ENCODE results near the gene ARHGAP23.

Gene ARHGAP23

GRCh38 chr17:38549285-38549684, 121.0 kb downstream of the ARHGAP23 start:
- DNase-seq (ENCODE audit: low read depth), result no peak

GRCh38 chr17:38550661-38551060, 122.4 kb downstream of the ARHGAP23 start:
- peak; percentile 80 for DNase-seq (ENCODE audit: low read depth)

- no peak for DNase-seq (ENCODE audit: low read depth)
These were observed 122.9 kb downstream of the ARHGAP23 start for GRCh38 chr17:38551121-38551520.

GRCh38 chr17:38552343-38552742, 124.1 kb downstream of the ARHGAP23 start:
- DNase-seq (ENCODE audit: low read depth), result no peak

GRCh38 chr17:38554430-38555350, 126.4 kb downstream of the ARHGAP23 start:
- DNase-seq (ENCODE audit: low read depth), result no peak

GRCh38 chr17:38556239-38556638, 128.0 kb downstream of the ARHGAP23 start:
- DNase-seq (ENCODE audit: low read depth), result no peak

GRCh38 chr17:38557396-38557795, 129.1 kb downstream of the ARHGAP23 start:
- DNase-seq (ENCODE audit: low read depth), result no peak

GRCh38 chr17:38557836-38558727, 129.8 kb downstream of the ARHGAP23 start:
- DNase-seq (ENCODE audit: low read depth), result peak; percentile 85

GRCh38 chr17:38558728-38559050, 130.4 kb downstream of the ARHGAP23 start:
- DNase-seq (ENCODE audit: low read depth), result no peak

- no peak for DNase-seq (ENCODE audit: low read depth)
These were observed 131.0 kb downstream of the ARHGAP23 start for GRCh38 chr17:38559051-38559879.

GRCh38 chr17:38559880-38560230, 131.6 kb downstream of the ARHGAP23 start:
- DNase-seq (ENCODE audit: low read depth), result no peak

GRCh38 chr17:38560503-38561318, 132.4 kb downstream of the ARHGAP23 start:
- peak; percentile 20 for DNase-seq (ENCODE audit: low read depth)

- DNase-seq (ENCODE audit: low read depth), result no peak
These were observed 133.4 kb downstream of the ARHGAP23 start for GRCh38 chr17:38561416-38562214.

All from stromal cell of bone marrow (primary cell).